GM19023 (cell line): Measurements from ENCODE around the gene WDR11.
"Not testable (repeated sequence)": the region's sequence is repeated elsewhere in the genome, so short reads cannot be mapped to it uniquely, and the experiment has no call there.

Experiments used
- ATAC-seq: cut with Tn5 transposase; IDR thresholded peaks from one replicate; pipeline ENCODE4 v1.9.1; 2021; ENCODE audit warnings: mild to moderate bottlenecking, moderate library complexity; ENCODE audit not compliant: unreplicated experiment

Gene WDR11

GRCh38 chr10:120854388-120854787 lies 3.2 kb downstream of the WDR11 start:
- ATAC-seq: no peak

DNA sequence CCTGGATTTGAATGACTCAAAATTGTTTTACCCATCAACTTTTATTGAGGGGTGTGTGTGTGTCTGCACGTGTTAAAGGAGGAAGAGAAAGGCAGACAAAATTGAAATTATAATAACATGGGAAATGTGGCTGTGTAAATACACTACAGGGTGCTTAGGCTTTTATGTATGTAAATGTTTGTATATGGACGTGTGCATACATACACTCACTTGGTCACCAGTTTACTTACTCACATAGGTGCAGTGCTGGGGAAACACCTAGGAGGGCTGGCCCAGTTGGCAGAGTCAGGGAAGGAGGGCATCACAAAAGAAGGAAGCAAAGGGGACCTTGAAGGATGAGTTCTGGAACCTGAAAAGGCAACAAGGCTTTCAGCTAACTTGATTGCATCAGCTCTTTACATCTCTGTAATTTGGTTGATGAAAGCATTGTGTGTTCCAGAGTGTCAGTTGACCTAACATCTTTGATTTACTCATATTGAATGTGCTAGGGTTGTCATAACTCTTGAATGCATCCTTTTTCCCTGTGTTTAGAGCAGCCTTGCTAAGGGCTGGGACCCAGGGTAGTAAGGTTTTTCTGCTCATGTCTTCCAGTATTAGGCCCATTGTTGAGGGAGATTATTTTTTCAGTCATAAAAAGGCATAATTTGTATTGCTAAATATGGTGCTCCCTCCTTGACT lies 10.2 kb downstream of the WDR11 start:
- no peak for ATAC-seq

GRCh38 chr10:120873741-120874140 lies 22.6 kb downstream of the WDR11 start:
- no peak for ATAC-seq

GRCh38 chr10:120883071-120883470 lies 31.9 kb downstream of the WDR11 start:
- ATAC-seq: no peak

DNA sequence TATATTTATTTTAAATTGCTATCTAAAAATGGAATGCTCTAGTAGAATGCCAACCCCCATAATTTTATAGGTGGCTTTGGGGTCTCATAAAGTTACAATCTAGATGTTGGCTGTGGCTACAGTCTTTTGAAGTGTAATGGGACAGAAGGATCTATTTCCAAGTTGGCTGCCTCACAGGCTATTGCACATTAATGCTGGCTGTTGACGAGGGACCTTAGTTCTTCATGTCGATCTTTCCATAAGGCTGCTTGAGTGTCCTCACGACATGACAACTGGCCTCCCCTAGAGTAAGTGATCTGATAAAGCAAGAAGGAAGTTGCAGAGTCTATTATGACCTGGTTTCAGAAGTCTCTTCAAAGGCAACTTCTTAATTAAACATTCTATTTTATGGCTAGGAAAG lies 36.3 kb downstream of the WDR11 start:
- no peak for ATAC-seq

DNA sequence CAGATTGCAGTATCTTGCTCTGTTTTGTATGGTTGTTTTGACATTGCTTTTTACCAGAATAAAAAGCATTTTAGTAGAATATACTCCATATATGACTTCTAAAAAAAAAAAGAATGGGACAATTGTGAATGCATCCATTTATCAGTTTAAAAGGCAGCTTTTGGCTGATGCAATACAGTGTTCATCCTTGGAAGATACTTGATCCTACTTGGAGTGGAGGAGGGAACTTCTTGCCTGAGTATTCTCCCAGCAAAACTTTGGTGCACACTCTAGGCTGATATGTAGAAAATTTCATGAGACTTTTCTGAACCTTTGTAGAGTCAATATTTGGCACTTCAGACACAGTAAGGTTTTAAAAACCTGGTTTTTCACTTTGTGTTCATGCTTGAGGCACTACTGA lies 40.2 kb downstream of the WDR11 start:
- no peak for ATAC-seq

GRCh38 chr10:120894556-120894955 lies 43.4 kb downstream of the WDR11 start:
- ATAC-seq: no peak

DNA sequence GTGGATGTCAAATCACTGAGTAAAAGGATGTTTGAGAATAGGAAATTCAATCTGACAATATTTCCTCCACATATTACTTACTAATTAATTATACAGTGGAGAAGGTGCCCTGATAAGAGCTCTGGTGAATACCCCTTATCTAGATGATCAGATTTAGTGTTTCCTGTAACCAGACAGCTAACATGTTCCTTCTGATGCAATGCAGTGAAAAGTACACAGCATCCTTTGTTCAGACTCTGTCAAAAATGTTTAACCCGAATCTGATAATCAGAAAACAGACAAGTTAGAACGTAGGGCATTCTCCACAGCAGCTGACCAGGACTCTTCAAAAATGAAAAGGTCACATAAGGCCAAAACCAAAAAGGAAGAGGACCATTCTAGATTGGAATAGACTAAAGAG lies 46.2 kb downstream of the WDR11 start:
- no peak for ATAC-seq

DNA sequence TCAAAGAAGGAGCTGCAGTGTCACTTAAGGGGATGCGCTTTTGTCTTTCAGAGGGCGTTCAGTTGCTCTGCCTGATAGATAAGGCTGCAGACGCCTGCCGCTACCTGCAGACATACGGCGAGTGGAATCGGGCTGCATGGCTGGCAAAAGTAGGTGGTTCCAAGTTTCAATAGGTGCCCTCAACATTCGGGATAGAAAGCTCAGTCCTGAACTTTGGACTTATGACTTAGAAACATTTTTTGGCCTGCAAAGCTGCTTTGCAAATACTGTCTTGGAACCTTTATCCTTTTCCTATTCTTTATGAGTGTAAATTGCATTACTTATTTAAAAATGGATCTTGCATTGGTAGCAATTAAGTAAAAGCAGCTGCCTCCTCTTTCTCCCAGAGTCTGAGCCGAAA lies 54.1 kb downstream of the WDR11 start:
- no peak for ATAC-seq

DNA sequence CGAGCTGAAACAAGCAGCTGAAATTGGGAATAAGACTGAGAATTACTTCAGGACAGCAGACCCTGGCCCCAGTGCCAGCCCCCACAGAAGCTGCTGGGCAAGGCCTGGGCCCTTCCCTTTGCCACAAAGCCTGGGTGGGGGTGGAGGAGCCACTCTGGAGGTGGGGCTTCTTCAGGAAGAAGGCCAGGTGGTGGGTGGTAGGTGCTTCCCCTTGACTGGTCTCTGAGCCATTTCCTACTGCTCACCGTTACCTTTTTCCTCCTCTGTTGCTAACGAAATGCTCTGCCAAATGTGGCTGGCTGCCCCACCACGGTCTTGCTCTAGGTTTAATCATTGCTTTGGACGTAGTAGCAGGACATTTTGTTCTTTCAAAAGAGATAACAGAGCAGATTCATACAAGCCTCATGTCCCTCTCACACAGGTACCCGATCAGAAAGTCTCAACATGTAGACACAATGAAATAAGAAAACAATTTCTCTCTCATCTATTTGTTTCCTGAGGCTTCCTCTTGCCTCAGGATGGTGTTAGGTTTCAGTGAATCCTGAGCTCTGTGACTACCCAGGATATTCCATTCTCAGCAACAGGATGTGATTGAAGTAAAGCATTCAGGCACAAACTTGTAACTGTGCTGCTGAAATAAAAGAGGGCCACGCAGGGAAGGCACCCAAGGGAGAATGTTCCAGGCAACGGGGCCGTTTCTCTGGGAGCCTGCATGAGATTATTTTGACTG lies 66.5 kb downstream of the WDR11 start:
- ATAC-seq: no peak

DNA sequence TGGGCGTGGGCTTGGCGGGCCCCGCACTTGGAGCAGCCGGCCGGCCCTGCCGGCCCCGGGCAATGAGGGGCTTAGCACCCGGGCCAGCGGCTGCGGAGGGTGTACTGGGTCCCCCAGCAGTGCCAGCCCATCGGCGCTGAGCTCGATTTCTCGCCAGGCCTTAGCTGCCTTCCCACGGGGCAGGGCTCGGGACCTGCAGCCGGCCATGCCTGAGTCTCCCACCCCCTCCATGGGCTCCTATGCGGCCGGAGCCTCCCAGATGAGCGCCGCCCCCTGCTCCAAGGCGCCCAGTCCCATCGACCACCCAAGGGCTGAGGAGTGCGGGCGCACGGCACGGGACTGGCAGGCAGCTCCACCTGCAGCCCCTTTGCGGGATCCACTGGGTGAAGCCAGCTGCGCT lies 72.7 kb downstream of the WDR11 start:
- ATAC-seq: not testable (repeated sequence)

DNA sequence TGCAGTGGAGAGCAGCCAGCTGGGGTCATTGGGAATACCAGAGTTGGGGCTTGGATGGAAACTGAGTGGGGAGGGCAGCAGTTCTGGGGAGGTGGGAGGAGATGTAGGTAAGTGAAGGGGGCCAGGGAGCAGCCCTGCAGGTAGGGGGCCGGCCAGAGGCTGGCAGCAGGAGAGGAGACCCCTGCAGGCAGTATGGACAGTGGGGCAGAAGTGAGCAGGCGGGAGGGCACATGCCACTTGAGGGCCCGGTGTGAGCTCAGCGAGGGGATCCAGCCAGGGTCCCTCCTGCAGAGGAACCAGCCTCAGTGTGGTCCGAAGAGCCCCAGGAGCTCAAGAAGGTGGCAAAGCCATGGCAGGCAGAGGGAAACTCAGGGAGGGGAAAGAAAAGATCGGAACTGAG lies 75.4 kb downstream of the WDR11 start:
- no peak for ATAC-seq

- no peak for ATAC-seq
These were observed 76.2 kb downstream of the WDR11 start for GRCh38 chr10:120927352-120927751.

DNA sequence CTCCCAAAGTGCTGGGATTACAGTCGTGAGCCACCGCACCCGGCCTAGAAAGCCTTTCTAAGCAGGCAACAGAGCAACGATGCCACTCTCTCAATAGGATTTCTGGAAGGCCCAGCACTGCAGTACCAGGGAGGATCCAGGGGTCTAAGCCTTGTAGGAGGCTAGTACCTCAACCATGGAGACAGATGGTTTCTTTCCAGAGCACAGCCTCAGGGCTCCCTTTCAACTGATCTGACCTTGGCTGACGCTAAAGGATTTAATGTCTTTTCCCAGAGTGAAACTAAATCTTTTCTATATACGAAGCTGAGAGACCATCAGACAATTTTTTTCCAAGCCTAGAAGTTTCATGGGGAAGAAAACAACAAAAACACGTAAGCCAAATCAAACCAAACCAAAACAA lies 78.0 kb downstream of the WDR11 start:
- ATAC-seq: no peak

DNA sequence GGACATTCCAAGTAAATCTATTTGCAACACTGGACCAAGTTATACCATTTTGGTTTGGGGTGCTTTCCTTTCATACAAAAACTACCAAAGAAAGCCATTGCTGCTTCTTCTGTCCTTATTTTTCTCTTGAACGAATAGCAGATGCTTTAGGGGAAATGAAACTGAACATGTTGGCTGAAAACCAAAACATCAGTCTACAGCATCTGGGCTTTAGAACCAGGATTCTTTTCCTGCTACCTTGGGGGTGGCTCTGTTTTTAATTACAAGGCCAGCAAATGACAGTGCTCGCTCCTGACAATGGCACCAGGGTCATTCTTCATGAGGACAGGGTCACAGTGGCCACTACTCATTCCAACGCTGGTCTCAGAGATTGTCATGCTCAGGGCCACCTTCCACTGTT lies 80.3 kb downstream of the WDR11 start:
- no peak for ATAC-seq

GRCh38 chr10:120931999-120932398 lies 80.8 kb downstream of the WDR11 start:
- ATAC-seq: no peak

DNA sequence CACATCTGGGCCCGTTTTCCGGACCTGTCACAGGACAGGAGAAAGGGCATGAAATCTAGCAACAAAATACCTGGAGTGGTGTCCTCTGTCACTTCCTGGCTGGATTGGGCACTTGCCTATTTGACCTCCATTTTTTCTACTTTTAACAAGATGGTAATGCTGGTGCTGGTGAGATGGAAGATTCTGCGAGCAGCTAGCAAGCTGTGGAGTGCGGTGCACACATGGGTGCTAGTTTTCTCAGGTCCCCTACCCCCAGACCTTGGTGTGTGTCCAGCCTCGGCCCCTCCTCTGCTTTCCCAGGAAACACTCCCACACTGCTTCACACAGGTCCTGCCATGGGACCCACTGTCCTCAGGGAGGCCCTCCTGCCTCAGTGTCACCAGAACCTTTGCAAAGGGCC lies 87.7 kb downstream of the WDR11 start:
- no peak for ATAC-seq

- ATAC-seq: no peak
These were observed 89.2 kb downstream of the WDR11 start for GRCh38 chr10:120940299-120940900.

DNA sequence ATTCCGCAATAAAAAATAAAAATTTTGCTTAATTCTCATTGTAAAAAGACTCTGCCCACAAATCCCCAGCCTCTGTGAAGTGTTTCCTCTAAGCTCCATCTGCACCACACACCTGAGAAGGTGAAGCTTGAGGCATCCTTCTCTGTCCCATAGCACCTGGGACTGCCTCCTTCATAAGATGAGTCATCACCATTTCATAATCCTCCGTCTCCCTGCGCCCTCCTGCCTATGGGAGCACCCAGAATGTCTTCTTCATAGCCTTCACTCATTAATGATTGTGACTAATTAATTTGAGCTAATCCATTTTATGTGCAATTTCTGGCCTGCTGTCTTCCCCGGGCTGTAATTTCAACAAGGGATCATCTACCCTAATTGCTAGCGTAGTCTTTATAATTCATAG lies 90.3 kb downstream of the WDR11 start:
- no peak for ATAC-seq

DNA sequence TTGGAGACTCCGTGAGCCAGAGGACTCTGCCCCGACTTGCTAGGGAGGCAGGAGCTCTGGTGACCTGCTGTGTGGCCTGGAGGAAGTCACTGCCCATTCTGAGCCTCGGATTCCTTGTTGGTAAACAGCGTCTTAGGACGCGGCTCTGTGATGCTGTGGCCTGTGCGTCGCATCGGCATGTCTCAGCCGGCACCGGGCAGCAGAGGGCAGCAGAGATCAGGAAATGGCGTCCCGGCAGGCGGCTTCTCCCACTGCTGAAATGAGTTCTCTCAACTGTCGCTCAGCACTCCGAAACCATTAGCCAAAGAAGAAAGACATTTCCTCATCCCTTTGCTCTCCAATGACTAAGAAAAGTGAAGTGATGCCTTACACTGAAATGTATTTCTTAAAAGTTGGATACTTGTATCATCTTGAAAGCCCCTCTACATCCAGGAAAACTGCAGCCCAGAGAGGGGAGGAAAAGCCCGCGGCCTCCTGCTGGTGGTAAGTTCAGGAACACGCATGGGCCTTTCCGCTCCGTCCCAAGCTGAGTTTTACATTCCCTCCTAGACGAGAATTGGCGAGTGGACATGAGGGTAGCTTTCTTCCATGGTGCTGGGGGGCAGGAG lies 91.7 kb downstream of the WDR11 start:
- ATAC-seq: peak; percentile 94

GRCh38 chr10:120943542-120943941 lies 92.4 kb downstream of the WDR11 start:
- ATAC-seq: no peak

GRCh38 chr10:120944586-120945125 lies 93.5 kb downstream of the WDR11 start:
- ATAC-seq: no peak
